Measurements from ENCODE around the gene WDFY2. TPM values are rescaled to one million over a fixed set of nuclear protein-coding genes. Genes with fewer than 3 reads are reported as not detected.

The WDFY2 gene
- total and polyA plus RNA-seq, 2 of the 13 experiments (the other 11 are each of a cell fraction or from before 2014, with no cell fraction given): 22.6 to 27.0 TPM

- POLR2A ChIA-PET: no interaction called here
- intact Hi-C loops (cut with micrococcal nuclease; ENCODE audit: unreplicated experiment): no loop called here
- in situ Hi-C loops (cut with HindIII; ENCODE audit: extremely low pct_ligation_motif_present, low pct_unique_long_range_greater_than_20kb): no loop called here
Observed at GRCh38 chr13:51624207-51624606, 39.9 kb downstream of the WDFY2 start.

More at GRCh38 chr13:51624207-51624606, 39.9 kb downstream of the WDFY2 start:
- no peak overlapping the region for H2AFZ ChIP-seq (ENCODE audit: low read length)
- ATAC-seq (no peak), DNase-seq (ENCODE audit: low spot score) (no peak), FAIRE-seq (no peak)
- H3K79me2 ChIP-seq (ENCODE audit: insufficient read depth, low read length): peaks cover 70% of the 10 kb centered on the region
- WGBS (ENCODE audit: low lambda C conversion rate): 100% methylated on average over 1 of the region's 1 CpG
- H3K36me3 ChIP-seq (replicated peaks in 1 of 2; ENCODE audit: control insufficient read depth in 1 of 2, insufficient read depth in 2 of 2, low read length in 2 of 2): peaks cover 0 to 4% of the 10 kb centered on the region in 2 experiments; a peak in 3 of 5 replicates
- peak overlapping the region; percentile 2 for H3K27ac ChIP-seq (ENCODE audit: extremely low read length, insufficient read depth, low read length)
- BruUV-seq (replicated peaks): no TSS peak
- no peak overlapping the region for H3K9ac ChIP-seq (ENCODE audit: insufficient read depth, low read depth, low read length)
- CTCF ChIA-PET (ENCODE audit: low intra/inter-chr PET ratio, low total read pairs): no interaction called here
- H3K9me3 ChIP-seq (ENCODE audit: low read length): no peaks in the 10 kb centered on the region
- H3K4me1 ChIP-seq (ENCODE audit: insufficient read depth, low read length): peaks cover 80% of the 10 kb centered on the region
- no peak overlapping the region for H3K4me3 ChIP-seq (replicated peaks in 1 of 3; ENCODE audit: insufficient read depth in 1 of 3, low read depth in 2 of 3, low read length in 3 of 3)
- H3K4me2 ChIP-seq (ENCODE audit: low read depth, low read length): no peak overlapping the region
- no peak for TF ChIP-seq TSC22D2 (CRISPR knock-in tag; IDR thresholded peaks at IDR 0.05; ENCODE audit: borderline replicate concordance)
- no peak for TF ChIP-seq REXO4 (CRISPR knock-in tag; IDR thresholded peaks at IDR 0.05; ENCODE audit: borderline replicate concordance)
- TF ChIP-seq MXI1 (IDR thresholded peaks at IDR 0.05; ENCODE audit: borderline replicate concordance, low read depth, low read length): no peak
- no peak for TF ChIP-seq BRF2 (CRISPR knock-in tag; IDR thresholded peaks at IDR 0.05)
- TF ChIP-seq ZNF749 (CRISPR knock-in tag; IDR thresholded peaks at IDR 0.05; ENCODE audit: borderline replicate concordance): no peak
- TF ChIP-seq GLMP (CRISPR knock-in tag; IDR thresholded peaks at IDR 0.05; ENCODE audit: borderline replicate concordance): no peak
- no peak for TF ChIP-seq DMTF1 (CRISPR knock-in tag; IDR thresholded peaks at IDR 0.05)
- no peak for TF ChIP-seq HDAC1 (CRISPR knock-in tag; IDR thresholded peaks at IDR 0.05)
- TF ChIP-seq ZNF44 (CRISPR knock-in tag; IDR thresholded peaks at IDR 0.05): no peak
- TF ChIP-seq FOXC1 (CRISPR knock-in tag; IDR thresholded peaks at IDR 0.05; ENCODE audit: borderline replicate concordance): no peak
- no peak for TF ChIP-seq ZSCAN5A (CRISPR knock-in tag; IDR thresholded peaks at IDR 0.05; ENCODE audit: borderline replicate concordance)
- no peak for TF ChIP-seq SETDB1 (CRISPR knock-in tag; IDR thresholded peaks at IDR 0.05; ENCODE audit: borderline replicate concordance)
- TF ChIP-seq SNAPC2 (CRISPR knock-in tag; IDR thresholded peaks at IDR 0.05): no peak
- TF ChIP-seq FOSL2 (CRISPR knock-in tag; IDR thresholded peaks at IDR 0.05): no peak
- no peaks in the 10 kb centered on the region for H4K20me1 ChIP-seq (ENCODE audit: insufficient read depth, low read length)
- H3K27me3 ChIP-seq (ENCODE audit: control insufficient read depth in 1 of 2, insufficient read depth in 2 of 2, low read length in 2 of 2): no peaks in the 10 kb centered on the region

All from HepG2 (cell line).